ENCODE results near the gene POLDIP2. TPM values are rescaled to one million over a fixed set of nuclear protein-coding genes. Genes with fewer than 3 reads are reported as not detected.

POLDIP2 gene
- 100 to 1,000 TPM in 1 of 2 donors, 10 to 100 TPM in 1; 96.3 to 107 TPM for total RNA-seq
- long read RNA-seq, transcript POLDIP2-201 (11 exons, 2,121 nt) = major isoform, 359 of 382 reads
- long read RNA-seq, partial matches to known transcripts = 9 of 382 reads
- long read RNA-seq, other reads (novel, unspliced or antisense) = 14 of 382 reads

- peak; percentile 99 to 100 for ATAC-seq
- peak; percentile 96 for DNase-seq
- intact Hi-C loops (cut with DNase I) = no loop called here
Measured at GRCh38 chr17:28357061-28357900, at the start of gene POLDIP2. TSS of gene POLDIP2 (minus strand) at chr17:28357527. CDS start at chr17:28357448, 79 bp downstream.

- intact Hi-C loops (cut with DNase I) = no loop called here
- DNase-seq (no peak), ATAC-seq (peak in 1 of 2 donors; percentile 23)
Measured at GRCh38 chr17:28406473-28406814, 49.1 kb upstream of the POLDIP2 start.

GRCh38 chr17:28405632-28406472 is 48.5 kb upstream of the POLDIP2 start, which contains the start of gene SLC46A1:
TSS of gene SLC46A1 (minus strand) at chr17:28406212. CDS start at chr17:28406114, 98 bp downstream.
- ATAC-seq (peak; percentile 89 to 91), DNase-seq (peak; percentile 74)
- intact Hi-C loops (cut with DNase I) = no loop called here

GRCh38 chr17:28404812-28405570 is 47.7 kb upstream of the POLDIP2 start:
- DNase-seq = no peak
- peak; percentile 13 to 31 for ATAC-seq
- intact Hi-C loops (cut with DNase I) = no loop called here

GRCh38 chr17:28404461-28404811 is 47.1 kb upstream of the POLDIP2 start:
- no peak for ATAC-seq
- DNase-seq = no peak
- intact Hi-C loops (cut with DNase I) = no loop called here

GRCh38 chr17:28404007-28404406 is 46.7 kb upstream of the POLDIP2 start:
- intact Hi-C loops (cut with DNase I) = no loop called here
- DNase-seq (no peak), ATAC-seq (no peak)

- ATAC-seq (no peak), DNase-seq (no peak)
- intact Hi-C loops (cut with DNase I) = no loop called here
Measured at GRCh38 chr17:28402844-28403243, 45.5 kb upstream of the POLDIP2 start.

GRCh38 chr17:28402224-28402630 is 44.9 kb upstream of the POLDIP2 start:
- DNase-seq (no peak), ATAC-seq (no peak)
- intact Hi-C loops (cut with DNase I) = no loop called here

GRCh38 chr17:28399808-28400207 is 42.5 kb upstream of the POLDIP2 start:
- DNase-seq (no peak), ATAC-seq (no peak)
- intact Hi-C loops (cut with DNase I) = no loop called here

- peak; percentile 32 to 60 for ATAC-seq
- intact Hi-C loops (cut with DNase I) = no loop called here
- no peak for DNase-seq
Measured at GRCh38 chr17:28398280-28398981, 41.1 kb upstream of the POLDIP2 start.

- peak; percentile 11 to 28 for ATAC-seq
- intact Hi-C loops (cut with DNase I) = no loop called here
Measured at GRCh38 chr17:28397687-28398279, 40.5 kb upstream of the POLDIP2 start.

GRCh38 chr17:28397275-28397674 is 39.9 kb upstream of the POLDIP2 start:
- no peak for ATAC-seq

More at GRCh38 chr17:28397687-28398279, 40.5 kb upstream of the POLDIP2 start:
- DNase-seq = no peak

GRCh38 chr17:28396635-28397239 is 39.4 kb upstream of the POLDIP2 start:
- no peak for DNase-seq
- intact Hi-C loops (cut with DNase I) = no loop called here
- ATAC-seq = peak in 1 of 2 donors; percentile 41

More at GRCh38 chr17:28397275-28397674, 39.9 kb upstream of the POLDIP2 start:
- intact Hi-C loops (cut with DNase I) = no loop called here
- no peak for DNase-seq

- no peak for ATAC-seq
- intact Hi-C loops (cut with DNase I) = no loop called here
Measured at GRCh38 chr17:28395968-28396367, 38.6 kb upstream of the POLDIP2 start.

GRCh38 chr17:28395426-28395825 is 38.1 kb upstream of the POLDIP2 start:
- ATAC-seq (no peak), DNase-seq (no peak)

More at GRCh38 chr17:28395968-28396367, 38.6 kb upstream of the POLDIP2 start:
- DNase-seq = no peak

GRCh38 chr17:28394337-28395116 is 37.2 kb upstream of the POLDIP2 start:
- intact Hi-C loops (cut with DNase I) = no loop called here
- ATAC-seq (no peak), DNase-seq (no peak)

More at GRCh38 chr17:28395426-28395825, 38.1 kb upstream of the POLDIP2 start:
- intact Hi-C loops (cut with DNase I) = no loop called here

- intact Hi-C loops (cut with DNase I) = no loop called here
- DNase-seq (no peak), ATAC-seq (no peak)
Measured at GRCh38 chr17:28392491-28392890, 35.2 kb upstream of the POLDIP2 start.
